22Rv1 (cell line): Measurements from ENCODE around the gene SREBF2.

Experiments used
- CTCF ChIP-seq: fragments of 450-650 bp; IDR thresholded peaks from 2 replicates; pipeline ENCODE4 v1.5.1; 2017; ENCODE audit warnings: mild to moderate bottlenecking
- ZFX ChIP-seq: fragments of 450-650 bp; IDR thresholded peaks from 2 replicates; pipeline ENCODE4 v1.6.1; 2017; ENCODE audit warnings: antibody characterized with exemption, borderline replicate concordance

GRCh38 chr22:41932353-41932752 is 99.4 kb downstream of the SREBF2 start:
- TF ChIP-seq CTCF (no peak), ZFX (no peak)
